Measurements from ENCODE around the gene GRIK3.

Gene GRIK3

GRCh38 chr1:36982709-36983108 lies 51.6 kb downstream of the GRIK3 start:
- in situ Hi-C loops (cut with MboI; ENCODE audit: low sequenced_read_pairs), result no loop called here

GRCh38 chr1:36981771-36982622 lies 52.3 kb downstream of the GRIK3 start:
- in situ Hi-C loops (cut with MboI; ENCODE audit: low sequenced_read_pairs), result no loop called here

GRCh38 chr1:36981126-36981525 lies 53.2 kb downstream of the GRIK3 start:
- in situ Hi-C loops (cut with MboI; ENCODE audit: low sequenced_read_pairs), result no loop called here

GRCh38 chr1:36977731-36978406 lies 56.4 kb downstream of the GRIK3 start:
- in situ Hi-C loops (cut with MboI; ENCODE audit: low sequenced_read_pairs), result no loop called here

GRCh38 chr1:36975642-36976041 lies 58.7 kb downstream of the GRIK3 start:
- in situ Hi-C loops (cut with MboI; ENCODE audit: low sequenced_read_pairs), result no loop called here

GRCh38 chr1:36973056-36973455 lies 61.3 kb downstream of the GRIK3 start:
- in situ Hi-C loops (cut with MboI; ENCODE audit: low sequenced_read_pairs), result no loop called here

GRCh38 chr1:36971852-36972618 lies 62.3 kb downstream of the GRIK3 start:
- in situ Hi-C loops (cut with MboI; ENCODE audit: low sequenced_read_pairs), result no loop called here

GRCh38 chr1:36968730-36969129 lies 65.6 kb downstream of the GRIK3 start:
- in situ Hi-C loops (cut with MboI; ENCODE audit: low sequenced_read_pairs), result no loop called here

- in situ Hi-C loops (cut with MboI; ENCODE audit: low sequenced_read_pairs), result no loop called here
These were observed 68.1 kb downstream of the GRIK3 start for GRCh38 chr1:36966242-36966641.

GRCh38 chr1:36965275-36966159 lies 68.8 kb downstream of the GRIK3 start:
- in situ Hi-C loops (cut with MboI; ENCODE audit: low sequenced_read_pairs), result no loop called here

GRCh38 chr1:36964830-36965229 lies 69.5 kb downstream of the GRIK3 start:
- in situ Hi-C loops (cut with MboI; ENCODE audit: low sequenced_read_pairs), result no loop called here

GRCh38 chr1:36963006-36963405 lies 71.3 kb downstream of the GRIK3 start:
- in situ Hi-C loops (cut with MboI; ENCODE audit: low sequenced_read_pairs), result no loop called here

GRCh38 chr1:36961062-36961615 lies 73.2 kb downstream of the GRIK3 start:
- in situ Hi-C loops (cut with MboI; ENCODE audit: low sequenced_read_pairs), result no loop called here

GRCh38 chr1:36956570-36956969 lies 77.7 kb downstream of the GRIK3 start:
- in situ Hi-C loops (cut with MboI; ENCODE audit: low sequenced_read_pairs), result no loop called here

GRCh38 chr1:36955016-36955415 lies 79.3 kb downstream of the GRIK3 start:
- in situ Hi-C loops (cut with MboI; ENCODE audit: low sequenced_read_pairs), result no loop called here

GRCh38 chr1:36953061-36953460 lies 81.3 kb downstream of the GRIK3 start:
- in situ Hi-C loops (cut with MboI; ENCODE audit: low sequenced_read_pairs), result no loop called here

GRCh38 chr1:36951761-36952160 lies 82.6 kb downstream of the GRIK3 start:
- in situ Hi-C loops (cut with MboI; ENCODE audit: low sequenced_read_pairs), result no loop called here

- in situ Hi-C loops (cut with MboI; ENCODE audit: low sequenced_read_pairs), result no loop called here
These were observed 83.0 kb downstream of the GRIK3 start for GRCh38 chr1:36951292-36951750.

- in situ Hi-C loops (cut with MboI; ENCODE audit: low sequenced_read_pairs), result no loop called here
These were observed 83.6 kb downstream of the GRIK3 start for GRCh38 chr1:36950604-36951291.

- in situ Hi-C loops (cut with MboI; ENCODE audit: low sequenced_read_pairs), result no loop called here
These were observed 85.7 kb downstream of the GRIK3 start for GRCh38 chr1:36948606-36949005.

Data from HL-60/S4 treated with phorbol 12-myristate 13-acetate at 8.2 ng/mL for 4 days and 3 days (cell line).